Progenitor cell of endocrine pancreas (in vitro differentiated cells): ENCODE measurements around the gene STARD7. TPM values are rescaled to one million over a fixed set of nuclear protein-coding genes. Genes with fewer than 3 reads are reported as not detected.

Experiments
- DNase-seq: peaks from one replicate; pipeline ENCODE4 v3.0.0; 2021; ENCODE audit warnings: low spot score; ENCODE audit not compliant: unreplicated experiment
- H3K27ac Mint-ChIP-seq: 2 replicates; pipeline ENCODE4 v1.8.0; 2021; ENCODE audit warnings: mild to moderate bottlenecking, moderate library complexity, mixed read lengths
- H3K27me3 Mint-ChIP-seq: 2 replicates; pipeline ENCODE4 v1.8.0; 2021; ENCODE audit warnings: mixed read lengths
- H3K36me3 Mint-ChIP-seq: 2 replicates; pipeline ENCODE4 v1.8.0; 2022; ENCODE audit warnings: mixed read lengths; ENCODE audit not compliant: insufficient read depth
- H3K4me1 Mint-ChIP-seq: 2 replicates; pipeline ENCODE4 v1.8.0; 2021; ENCODE audit warnings: low read depth, mixed read lengths
- H3K4me3 Mint-ChIP-seq: 2 replicates; pipeline ENCODE4 v1.8.0; 2021; ENCODE audit warnings: low read depth, mild to moderate bottlenecking, moderate library complexity, mixed read lengths
- H3K9me3 Mint-ChIP-seq: 2 replicates; pipeline ENCODE4 v1.8.0; 2021; ENCODE audit warnings: low read depth, mixed read lengths
- total RNA-seq: library from RNA; stranded (reverse); gene quantifications from 2 replicates; pipeline ENCODE4 v1.2.1, GENCODE V29; 2021
- TF ChIP-seq, protein P1 (sequence below): fragments of 200-600 bp; sonication (generic); IDR thresholded peaks from one replicate; pipeline ENCODE4 v1.5.0; 2021; ENCODE audit warnings: antibody characterized with exemption, mild to moderate bottlenecking; ENCODE audit not compliant: unreplicated experiment

STARD7 gene
- total RNA-seq, 1 donor from 2014 or later: 118 TPM

DNA sequence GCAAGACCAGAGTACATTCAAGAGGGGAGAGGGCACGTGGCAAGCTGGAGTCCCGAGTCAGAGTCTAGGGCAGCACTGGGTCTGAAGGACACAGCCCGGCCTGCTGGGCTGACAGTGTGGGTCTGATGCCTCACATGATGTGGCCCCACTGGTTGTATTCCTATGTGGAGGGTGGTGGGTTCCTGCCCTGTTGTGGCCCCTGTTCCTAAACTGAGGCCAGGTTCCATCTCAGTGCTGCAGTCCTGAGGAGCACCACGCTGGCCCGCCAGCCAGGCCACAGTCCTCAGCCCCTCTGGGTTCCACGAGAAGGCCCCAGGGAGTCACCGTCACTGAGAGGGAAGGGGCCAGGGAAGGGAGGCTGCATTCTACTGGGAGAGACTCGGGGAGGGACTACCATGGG is 43.9 kb upstream of the STARD7 start:
- TF ChIP-seq, protein P1, sequence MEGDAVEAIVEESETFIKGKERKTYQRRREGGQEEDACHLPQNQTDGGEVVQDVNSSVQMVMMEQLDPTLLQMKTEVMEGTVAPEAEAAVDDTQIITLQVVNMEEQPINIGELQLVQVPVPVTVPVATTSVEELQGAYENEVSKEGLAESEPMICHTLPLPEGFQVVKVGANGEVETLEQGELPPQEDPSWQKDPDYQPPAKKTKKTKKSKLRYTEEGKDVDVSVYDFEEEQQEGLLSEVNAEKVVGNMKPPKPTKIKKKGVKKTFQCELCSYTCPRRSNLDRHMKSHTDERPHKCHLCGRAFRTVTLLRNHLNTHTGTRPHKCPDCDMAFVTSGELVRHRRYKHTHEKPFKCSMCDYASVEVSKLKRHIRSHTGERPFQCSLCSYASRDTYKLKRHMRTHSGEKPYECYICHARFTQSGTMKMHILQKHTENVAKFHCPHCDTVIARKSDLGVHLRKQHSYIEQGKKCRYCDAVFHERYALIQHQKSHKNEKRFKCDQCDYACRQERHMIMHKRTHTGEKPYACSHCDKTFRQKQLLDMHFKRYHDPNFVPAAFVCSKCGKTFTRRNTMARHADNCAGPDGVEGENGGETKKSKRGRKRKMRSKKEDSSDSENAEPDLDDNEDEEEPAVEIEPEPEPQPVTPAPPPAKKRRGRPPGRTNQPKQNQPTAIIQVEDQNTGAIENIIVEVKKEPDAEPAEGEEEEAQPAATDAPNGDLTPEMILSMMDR: no peak
- H3K27ac Mint-ChIP-seq: no peak overlapping the region
- DNase-seq: no peak
- H3K9me3 Mint-ChIP-seq: no peaks in the 10 kb centered on the region
- no peaks in the 10 kb centered on the region for H3K27me3 Mint-ChIP-seq
- H3K4me3 Mint-ChIP-seq: no peak overlapping the region
- H3K36me3 Mint-ChIP-seq: peaks cover 16% of the 10 kb centered on the region
- peaks cover 8% of the 10 kb centered on the region for H3K4me1 Mint-ChIP-seq

DNA sequence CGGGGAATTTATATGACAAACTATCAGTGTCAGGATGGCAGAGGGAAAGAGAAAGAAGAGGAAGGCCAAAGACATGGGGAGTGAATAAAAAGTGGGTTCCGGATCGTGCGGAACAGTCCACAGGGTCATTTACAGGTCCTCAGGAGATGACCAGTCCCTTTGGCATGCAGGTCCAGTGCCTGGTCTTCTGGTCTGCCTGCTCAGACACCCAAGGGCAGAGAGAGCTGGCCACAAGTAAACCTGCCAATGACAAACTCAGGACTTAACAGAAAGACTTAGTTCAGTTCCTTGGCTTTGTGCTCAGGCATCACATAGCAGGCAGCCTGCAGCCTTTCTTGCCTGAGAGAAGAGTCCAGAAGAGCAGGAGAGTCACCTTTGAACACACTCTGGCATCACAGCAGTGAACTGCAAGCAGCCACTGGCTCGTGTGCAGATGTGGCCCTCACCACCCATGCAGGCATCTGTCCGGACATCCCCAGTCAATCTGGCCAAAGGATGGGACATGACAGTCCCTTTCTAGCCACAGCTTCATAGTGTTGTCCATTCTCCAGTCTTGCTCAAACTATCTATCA is 43.2 kb upstream of the STARD7 start:
- Mint-ChIP-seq H3K4me3 (no peak overlapping the region), H3K9me3 (no peaks in the 10 kb centered on the region), H3K27ac (peak overlapping the region; percentile 37), H3K36me3 (peaks cover 16% of the 10 kb centered on the region), H3K4me1 (peaks cover 8% of the 10 kb centered on the region), H3K27me3 (no peaks in the 10 kb centered on the region)
- DNase-seq: no peak
- TF ChIP-seq, protein P1: no peak

DNA sequence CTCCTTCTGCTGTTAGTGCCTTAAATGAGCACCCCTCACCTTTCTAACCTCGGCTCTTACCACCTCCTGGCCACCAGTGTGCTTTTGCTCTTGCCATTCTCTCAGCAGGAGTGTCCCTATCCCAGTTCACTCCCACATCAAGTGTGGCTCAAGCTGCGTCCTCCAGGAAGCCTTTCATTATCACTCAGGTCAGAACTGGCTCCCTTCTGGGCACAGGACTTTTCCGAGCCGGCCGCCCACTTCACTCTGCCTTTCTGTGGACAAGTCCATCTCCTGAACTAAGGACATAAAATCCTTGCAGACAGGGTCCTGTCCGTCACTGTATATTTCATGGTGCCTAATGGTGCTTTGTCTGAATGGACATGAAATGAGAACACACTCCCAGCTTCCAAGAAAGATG is 41.6 kb upstream of the STARD7 start:
- H3K4me3 Mint-ChIP-seq: no peak overlapping the region
- TF ChIP-seq, protein P1: no peak
- H3K9me3 Mint-ChIP-seq: no peaks in the 10 kb centered on the region
- no peaks in the 10 kb centered on the region for H3K27me3 Mint-ChIP-seq
- H3K27ac Mint-ChIP-seq: no peak overlapping the region
- peaks cover 8% of the 10 kb centered on the region for H3K4me1 Mint-ChIP-seq
- H3K36me3 Mint-ChIP-seq: peaks cover 14% of the 10 kb centered on the region
- DNase-seq: no peak

DNA sequence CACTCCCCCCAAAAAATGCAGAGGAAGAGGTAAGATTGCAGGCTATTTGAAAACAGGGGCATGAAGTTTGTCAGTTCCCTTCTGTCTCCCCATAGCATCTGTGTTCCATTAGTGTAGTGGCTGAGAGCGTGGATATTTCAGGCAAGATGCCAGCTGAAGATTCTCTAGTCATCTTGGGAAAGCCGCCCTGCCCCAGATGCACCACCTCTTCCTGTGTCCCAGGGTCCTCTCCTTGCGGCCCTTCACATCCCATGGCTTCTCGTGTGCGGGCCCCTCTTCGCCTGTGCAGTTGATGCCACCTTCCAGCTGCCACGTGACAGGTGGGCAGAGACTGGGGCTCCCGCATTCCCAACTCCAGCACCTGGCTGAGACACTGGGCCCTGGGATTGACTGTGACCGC is 41.0 kb upstream of the STARD7 start:
- peaks cover 8% of the 10 kb centered on the region for H3K4me1 Mint-ChIP-seq
- no peak overlapping the region for H3K27ac Mint-ChIP-seq
- no peak for DNase-seq
- H3K27me3 Mint-ChIP-seq: no peaks in the 10 kb centered on the region
- TF ChIP-seq, protein P1: no peak
- H3K4me3 Mint-ChIP-seq: no peak overlapping the region
- H3K9me3 Mint-ChIP-seq: no peaks in the 10 kb centered on the region
- peaks cover 14% of the 10 kb centered on the region for H3K36me3 Mint-ChIP-seq

DNA sequence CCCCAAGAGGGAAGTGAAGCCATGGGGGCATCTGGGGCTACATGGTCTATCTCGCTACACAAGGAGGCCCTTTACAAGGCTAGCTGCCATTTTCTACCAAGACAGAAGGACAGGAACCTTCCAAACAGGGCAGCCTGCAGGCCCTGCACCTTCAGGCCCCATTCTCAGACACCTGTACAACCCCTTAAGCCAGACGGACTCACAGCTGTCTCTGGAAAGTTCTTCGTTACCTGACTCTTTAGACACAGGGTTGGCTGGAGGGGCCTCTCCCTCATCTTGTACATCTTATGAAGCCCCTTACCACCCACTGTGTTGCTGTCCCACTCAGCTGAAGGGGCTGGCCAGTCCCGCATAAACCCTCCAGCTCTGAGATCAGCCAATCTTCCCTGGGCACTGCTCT is 40.0 kb upstream of the STARD7 start:
- TF ChIP-seq, protein P1: no peak
- H3K27me3 Mint-ChIP-seq: no peaks in the 10 kb centered on the region
- H3K4me1 Mint-ChIP-seq: peaks cover 8% of the 10 kb centered on the region
- no peak overlapping the region for H3K27ac Mint-ChIP-seq
- no peak overlapping the region for H3K4me3 Mint-ChIP-seq
- H3K36me3 Mint-ChIP-seq: peaks cover 11% of the 10 kb centered on the region
- DNase-seq: no peak
- no peaks in the 10 kb centered on the region for H3K9me3 Mint-ChIP-seq
